Activated CD8-positive, alpha-beta memory T cell treated with anti-CD3 and anti-CD28 coated beads for 24 hours (primary cell): ENCODE results near the gene KIAA1210.
"Not testable (repeated sequence)": the region's sequence is repeated elsewhere in the genome, so short reads cannot be mapped to it uniquely, and the experiment has no call there.

Source experiments
- DNase-seq: peaks from one replicate; pipeline ENCODE4 v3.0.0-alpha.2; 2020

Gene KIAA1210

GRCh38 chrX:119030990-119031389 is 96.6 kb downstream of the KIAA1210 start:
- DNase-seq, result no peak

- DNase-seq, result not testable (repeated sequence)
These were observed 98.0 kb downstream of the KIAA1210 start for GRCh38 chrX:119029656-119030055.

GRCh38 chrX:119028733-119029330 is 98.8 kb downstream of the KIAA1210 start:
- no peak for DNase-seq
